Astrocyte of the cerebellum (primary cell): ENCODE data around the gene TTC4.

Experiments used
- DNase-seq: peaks from one replicate; pipeline ENCODE4 v3.0.0-alpha.2; 2011; ENCODE audit warnings: low read depth
- H3K4me3 ChIP-seq: 2 replicates; pipeline ENCODE4 v1.5.1; 2011; ENCODE audit warnings: mild to moderate bottlenecking, low read depth, low read length, moderate library complexity
- CTCF ChIP-seq: IDR thresholded peaks from 2 replicates; pipeline ENCODE4 v1.5.1; 2012; ENCODE audit warnings: low read length, low read depth, moderate library complexity, mild to moderate bottlenecking; ENCODE audit errors: missing control alignments
- in situ Hi-C: cut with HindIII; loops from 2 replicates; pipeline ENCODE4 v1.10.0; 2017; ENCODE audit warnings: low sequenced_read_pairs

Gene TTC4

DNA sequence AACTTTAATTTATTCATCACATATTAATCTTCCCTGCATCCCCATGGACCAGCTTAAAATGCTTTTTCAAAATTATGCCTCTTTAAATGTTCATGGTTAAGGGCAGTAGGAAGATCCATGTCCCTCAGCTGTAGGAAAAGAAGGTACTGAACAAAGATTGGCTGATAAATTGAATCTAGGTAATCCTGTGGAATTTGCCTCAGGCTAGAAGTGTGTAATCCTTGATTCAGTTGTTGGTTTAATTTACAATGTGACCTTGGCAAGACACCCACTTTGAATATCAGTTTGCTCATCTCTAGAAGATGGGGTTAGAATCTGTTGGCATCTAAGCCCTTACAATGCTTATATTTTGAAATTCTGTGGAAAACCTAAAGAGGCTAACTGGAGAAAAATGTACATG is 6.1 kb downstream of the TTC4 start:
- in situ Hi-C loops: no loop called here
- DNase-seq: no peak
- no peak for TF ChIP-seq CTCF
- H3K4me3 ChIP-seq: no peak overlapping the region

GRCh38 chr1:54723985-54724384 is 8.3 kb downstream of the TTC4 start:
- no peak for TF ChIP-seq CTCF
- no peak overlapping the region for H3K4me3 ChIP-seq
- no peak for DNase-seq
- in situ Hi-C loops: no loop called here

GRCh38 chr1:54724771-54725170 is 9.1 kb downstream of the TTC4 start:
- DNase-seq: no peak
- TF ChIP-seq CTCF: no peak
- in situ Hi-C loops: no loop called here
- no peak overlapping the region for H3K4me3 ChIP-seq

- no peak for DNase-seq
- in situ Hi-C loops: no loop called here
- H3K4me3 ChIP-seq: no peak overlapping the region
- no peak for TF ChIP-seq CTCF
Observed at GRCh38 chr1:54728027-54728426, 12.4 kb downstream of the TTC4 start.

DNA sequence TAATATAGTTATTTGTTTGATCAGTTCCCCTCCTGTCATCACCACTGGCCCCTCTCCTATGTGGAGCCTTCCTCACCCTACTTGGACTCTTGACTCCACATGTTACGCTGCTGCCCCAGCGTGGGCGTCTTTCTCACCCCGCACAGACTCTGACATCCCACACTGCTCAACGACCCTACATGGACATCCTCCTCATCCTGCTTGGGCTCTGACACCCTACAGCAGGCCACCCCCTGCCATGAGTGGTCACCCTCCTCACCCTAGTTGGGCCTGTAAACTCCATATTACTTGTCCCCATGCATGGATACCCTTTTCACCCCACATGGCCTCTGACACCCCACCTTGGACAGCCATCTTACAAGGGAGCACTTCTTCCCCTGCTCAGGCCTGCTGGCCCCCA is 21.0 kb downstream of the TTC4 start:
- TF ChIP-seq CTCF: no peak
- no peak for DNase-seq
- no peak overlapping the region for H3K4me3 ChIP-seq
- in situ Hi-C loops: no loop called here

DNA sequence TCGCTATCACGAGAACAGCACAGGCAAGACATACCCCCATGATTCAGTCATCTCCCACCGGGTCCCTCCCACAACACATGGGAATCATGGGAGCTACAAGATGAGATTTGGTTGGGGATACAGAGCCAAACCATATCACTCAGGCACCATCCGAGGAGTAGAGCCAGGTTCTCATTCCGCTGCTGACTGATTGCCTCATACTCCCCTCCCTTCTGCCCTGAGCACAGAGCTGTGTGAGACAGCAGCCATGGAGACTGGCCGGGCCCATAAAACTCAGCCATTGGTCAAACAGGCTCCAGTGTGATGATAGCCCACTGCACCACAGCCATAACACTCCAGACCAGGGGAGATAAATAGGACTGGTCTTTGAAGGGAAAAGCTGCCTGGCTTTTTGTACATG is 22.6 kb downstream of the TTC4 start:
- H3K4me3 ChIP-seq: no peak overlapping the region
- in situ Hi-C loops: no loop called here
- DNase-seq: no peak
- no peak for TF ChIP-seq CTCF

GRCh38 chr1:54741531-54741930 is 25.9 kb downstream of the TTC4 start:
- no peak for TF ChIP-seq CTCF
- DNase-seq: no peak
- no peak overlapping the region for H3K4me3 ChIP-seq
- in situ Hi-C loops: no loop called here
